Central memory CD8-positive, alpha-beta T cell (primary cell): ENCODE results near the gene MYO1C.
A peak's percentile ranks its signal among the peaks of the same experiment; 100 is the strongest.
"Not testable (repeated sequence)": the region's sequence is repeated elsewhere in the genome, so short reads cannot be mapped to it uniquely, and the experiment has no call there.

Source experiments
- ATAC-seq: fragments of 150-1000 bp; cut with Tn5 transposase; replicated peaks from 2 replicates; pipeline ENCODE4 v1.10.0; 2022; ENCODE audit warnings: mild to moderate bottlenecking, moderate FRiP score, moderate number of reproducible peaks; ENCODE audit not compliant: poor library complexity, severe bottlenecking; ENCODE audit errors: extremely low read depth
- DNase-seq, 2 donors: peaks; one replicate each; pipeline ENCODE4 v3.0.0; 2021; ENCODE audit warnings: low spot score in 2 of 2
- H3K27ac Mint-ChIP-seq: one replicate; pipeline ENCODE4 v1.8.0; 2022; ENCODE audit warnings: low read depth, mild to moderate bottlenecking, moderate library complexity, mixed read lengths
- H3K27me3 Mint-ChIP-seq: one replicate; pipeline ENCODE4 v1.8.0; 2022; ENCODE audit warnings: mixed read lengths
- H3K36me3 Mint-ChIP-seq: one replicate; pipeline ENCODE4 v1.8.0; 2022; ENCODE audit warnings: mild to moderate bottlenecking, moderate library complexity, mixed read lengths; ENCODE audit not compliant: insufficient read depth
- H3K4me1 Mint-ChIP-seq: one replicate; pipeline ENCODE4 v1.8.0; 2022; ENCODE audit warnings: mixed read lengths
- H3K4me3 Mint-ChIP-seq: one replicate; pipeline ENCODE4 v1.8.0; 2022; ENCODE audit warnings: mild to moderate bottlenecking, moderate library complexity, mixed read lengths
- H3K9me3 Mint-ChIP-seq: one replicate; pipeline ENCODE4 v1.8.0; 2022; ENCODE audit warnings: mixed read lengths

Gene MYO1C, protein sequence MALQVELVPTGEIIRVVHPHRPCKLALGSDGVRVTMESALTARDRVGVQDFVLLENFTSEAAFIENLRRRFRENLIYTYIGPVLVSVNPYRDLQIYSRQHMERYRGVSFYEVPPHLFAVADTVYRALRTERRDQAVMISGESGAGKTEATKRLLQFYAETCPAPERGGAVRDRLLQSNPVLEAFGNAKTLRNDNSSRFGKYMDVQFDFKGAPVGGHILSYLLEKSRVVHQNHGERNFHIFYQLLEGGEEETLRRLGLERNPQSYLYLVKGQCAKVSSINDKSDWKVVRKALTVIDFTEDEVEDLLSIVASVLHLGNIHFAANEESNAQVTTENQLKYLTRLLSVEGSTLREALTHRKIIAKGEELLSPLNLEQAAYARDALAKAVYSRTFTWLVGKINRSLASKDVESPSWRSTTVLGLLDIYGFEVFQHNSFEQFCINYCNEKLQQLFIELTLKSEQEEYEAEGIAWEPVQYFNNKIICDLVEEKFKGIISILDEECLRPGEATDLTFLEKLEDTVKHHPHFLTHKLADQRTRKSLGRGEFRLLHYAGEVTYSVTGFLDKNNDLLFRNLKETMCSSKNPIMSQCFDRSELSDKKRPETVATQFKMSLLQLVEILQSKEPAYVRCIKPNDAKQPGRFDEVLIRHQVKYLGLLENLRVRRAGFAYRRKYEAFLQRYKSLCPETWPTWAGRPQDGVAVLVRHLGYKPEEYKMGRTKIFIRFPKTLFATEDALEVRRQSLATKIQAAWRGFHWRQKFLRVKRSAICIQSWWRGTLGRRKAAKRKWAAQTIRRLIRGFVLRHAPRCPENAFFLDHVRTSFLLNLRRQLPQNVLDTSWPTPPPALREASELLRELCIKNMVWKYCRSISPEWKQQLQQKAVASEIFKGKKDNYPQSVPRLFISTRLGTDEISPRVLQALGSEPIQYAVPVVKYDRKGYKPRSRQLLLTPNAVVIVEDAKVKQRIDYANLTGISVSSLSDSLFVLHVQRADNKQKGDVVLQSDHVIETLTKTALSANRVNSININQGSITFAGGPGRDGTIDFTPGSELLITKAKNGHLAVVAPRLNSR

GRCh38 chr17:1492249-1493206, at the start of gene MYO1C:
Gene MYO1C (minus strand): TSS chr17:1492686. CDS start chr17:1492487, 199 bp downstream.
- Mint-ChIP-seq H3K4me1 (peaks cover 23% of the 10 kb centered on the region), H3K36me3 (peaks cover 28% of the 10 kb centered on the region), H3K27ac (peak within 1 kb of the TSS; percentile 65), H3K9me3 (no peaks in the 10 kb centered on the region), H3K4me3 (peak within 1 kb of the TSS; percentile 86), H3K27me3 (no peaks in the 10 kb centered on the region)
- no peak for DNase-seq
- ATAC-seq = no peak

DNA sequence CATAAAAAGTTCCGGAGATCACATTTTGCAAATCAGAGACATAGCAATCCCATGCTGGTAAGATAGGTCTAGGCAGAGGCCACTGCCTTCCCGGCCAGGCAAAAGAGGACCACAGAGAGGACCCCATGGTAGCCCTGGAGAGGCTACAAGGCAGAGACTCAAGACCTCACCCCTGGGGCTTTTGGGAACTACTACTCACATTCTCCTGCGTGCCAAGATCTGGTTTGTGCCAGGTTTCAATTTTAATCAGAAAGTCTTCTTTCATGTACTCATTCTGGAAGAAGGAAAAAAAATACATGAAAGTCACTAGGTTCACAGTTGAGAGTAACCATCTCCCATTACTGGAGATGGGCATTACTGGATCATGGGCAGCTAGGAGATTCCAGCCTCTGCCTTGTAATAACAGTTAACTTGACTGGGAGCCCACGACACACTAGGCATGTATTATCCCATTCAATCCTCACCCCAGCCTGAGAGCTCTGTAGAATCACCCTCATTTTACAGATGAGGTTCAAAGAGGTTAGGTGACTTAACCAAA, 49.0 kb upstream of the MYO1C start:
- Mint-ChIP-seq H3K4me3 (no peak overlapping the region), H3K27ac (no peak overlapping the region), H3K36me3 (peaks cover 40% of the 10 kb centered on the region), H3K27me3 (no peaks in the 10 kb centered on the region), H3K4me1 (no peaks in the 10 kb centered on the region), H3K9me3 (no peaks in the 10 kb centered on the region)
- ATAC-seq (no peak), DNase-seq (no peak)

DNA sequence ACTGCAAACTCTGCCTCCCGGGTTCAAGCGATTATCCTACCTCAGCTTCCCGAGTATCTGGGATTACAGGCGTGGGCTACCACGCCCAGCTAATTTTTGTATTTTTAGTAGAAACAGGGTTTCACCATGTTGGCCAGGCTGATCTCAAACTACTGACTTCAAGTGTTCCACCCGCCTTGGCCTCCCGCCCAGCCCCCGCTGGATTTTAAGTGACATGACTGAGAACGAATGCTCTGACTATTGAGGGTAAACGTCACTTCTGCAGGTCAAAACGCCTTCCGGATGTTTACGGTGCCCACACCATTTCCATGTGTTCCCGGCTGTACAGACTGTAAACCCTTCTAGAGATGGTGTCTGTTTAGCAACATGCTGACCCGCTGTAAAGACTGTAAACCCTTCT, 47.3 kb upstream of the MYO1C start:
- no peak overlapping the region for H3K4me3 Mint-ChIP-seq
- no peaks in the 10 kb centered on the region for H3K9me3 Mint-ChIP-seq
- no peak overlapping the region for H3K27ac Mint-ChIP-seq
- no peaks in the 10 kb centered on the region for H3K27me3 Mint-ChIP-seq
- no peaks in the 10 kb centered on the region for H3K4me1 Mint-ChIP-seq
- H3K36me3 Mint-ChIP-seq = peaks cover 39% of the 10 kb centered on the region
- ATAC-seq (no peak), DNase-seq (no peak)

DNA sequence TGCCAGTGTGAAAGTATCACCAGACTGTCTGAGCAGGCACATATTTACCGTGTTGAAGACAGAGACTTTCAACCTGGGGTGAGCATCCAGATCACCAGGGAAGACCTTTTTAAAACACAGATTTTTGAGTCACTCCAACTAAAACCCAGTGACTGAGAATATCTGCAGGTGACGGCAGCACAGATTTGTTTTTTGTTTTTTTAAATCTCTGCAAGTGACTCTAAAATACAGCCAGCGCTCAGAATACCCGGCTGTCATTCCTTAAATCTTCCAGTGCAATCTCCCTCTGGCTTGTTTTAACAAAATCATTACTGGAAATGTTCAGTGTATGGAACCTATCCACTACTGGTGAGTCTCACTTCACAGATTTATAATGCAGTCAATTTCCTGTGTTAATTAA, 43.3 kb upstream of the MYO1C start:
- H3K27ac Mint-ChIP-seq = no peak overlapping the region
- ATAC-seq (no peak), DNase-seq (no peak)
- no peaks in the 10 kb centered on the region for H3K9me3 Mint-ChIP-seq
- no peak overlapping the region for H3K4me3 Mint-ChIP-seq
- no peaks in the 10 kb centered on the region for H3K27me3 Mint-ChIP-seq
- H3K4me1 Mint-ChIP-seq = no peaks in the 10 kb centered on the region
- peaks cover 39% of the 10 kb centered on the region for H3K36me3 Mint-ChIP-seq

GRCh38 chr17:1533661-1534325, 41.3 kb upstream of the MYO1C start:
- no peaks in the 10 kb centered on the region for H3K27me3 Mint-ChIP-seq
- no peaks in the 10 kb centered on the region for H3K9me3 Mint-ChIP-seq
- H3K4me3 Mint-ChIP-seq = no peak overlapping the region
- H3K36me3 Mint-ChIP-seq = peaks cover 32% of the 10 kb centered on the region
- no peak overlapping the region for H3K27ac Mint-ChIP-seq
- no peaks in the 10 kb centered on the region for H3K4me1 Mint-ChIP-seq
- DNase-seq = no peak
- ATAC-seq = no peak

- Mint-ChIP-seq H3K27me3 (no peaks in the 10 kb centered on the region), H3K27ac (no peak overlapping the region), H3K4me1 (no peaks in the 10 kb centered on the region), H3K36me3 (peaks cover 32% of the 10 kb centered on the region), H3K9me3 (no peaks in the 10 kb centered on the region), H3K4me3 (no peak overlapping the region)
- no peak for DNase-seq
- peak; percentile 52 for ATAC-seq
Measured at GRCh38 chr17:1532836-1533602, 40.5 kb upstream of the MYO1C start.

- no peaks in the 10 kb centered on the region for H3K4me1 Mint-ChIP-seq
- H3K27me3 Mint-ChIP-seq = no peaks in the 10 kb centered on the region
- H3K4me3 Mint-ChIP-seq = no peak overlapping the region
- H3K9me3 Mint-ChIP-seq = no peaks in the 10 kb centered on the region
- no peak for DNase-seq
- peaks cover 24% of the 10 kb centered on the region for H3K36me3 Mint-ChIP-seq
- no peak overlapping the region for H3K27ac Mint-ChIP-seq
- ATAC-seq = no peak
Measured at GRCh38 chr17:1529863-1530262, 37.4 kb upstream of the MYO1C start.

DNA sequence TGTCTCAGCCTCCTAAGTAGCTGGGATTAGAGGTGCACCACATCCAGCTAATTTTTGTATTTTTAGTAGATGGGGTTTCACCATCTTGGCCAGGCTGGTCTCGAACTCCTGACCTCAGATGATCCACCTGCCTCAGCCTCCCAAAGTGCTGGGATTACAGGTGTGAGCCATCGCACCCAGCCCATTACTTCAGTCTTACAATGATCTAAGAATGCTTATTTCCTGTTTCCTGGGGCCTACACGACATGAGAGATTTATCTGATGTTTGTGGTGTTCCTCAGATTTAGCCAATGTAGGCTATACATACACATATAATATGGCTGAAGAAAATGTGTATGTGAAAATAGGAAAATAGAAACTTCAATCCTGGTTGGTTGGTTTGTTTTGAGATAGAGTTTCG, 34.4 kb upstream of the MYO1C start:
- DNase-seq, H3K4me1 Mint-ChIP-seq, H3K27me3 Mint-ChIP-seq, H3K9me3 Mint-ChIP-seq, H3K4me3 Mint-ChIP-seq, ATAC-seq: not testable (repeated sequence)
- Mint-ChIP-seq H3K27ac (peak overlapping the region; percentile 44), H3K36me3 (peaks cover 19% of the 10 kb centered on the region)

GRCh38 chr17:1522626-1523025, 30.1 kb upstream of the MYO1C start:
- Mint-ChIP-seq H3K27me3 (no peaks in the 10 kb centered on the region), H3K27ac (no peak overlapping the region), H3K4me3 (no peak overlapping the region), H3K36me3 (peaks cover 12% of the 10 kb centered on the region), H3K9me3 (no peaks in the 10 kb centered on the region), H3K4me1 (no peaks in the 10 kb centered on the region)
- ATAC-seq = no peak
- DNase-seq = no peak

DNA sequence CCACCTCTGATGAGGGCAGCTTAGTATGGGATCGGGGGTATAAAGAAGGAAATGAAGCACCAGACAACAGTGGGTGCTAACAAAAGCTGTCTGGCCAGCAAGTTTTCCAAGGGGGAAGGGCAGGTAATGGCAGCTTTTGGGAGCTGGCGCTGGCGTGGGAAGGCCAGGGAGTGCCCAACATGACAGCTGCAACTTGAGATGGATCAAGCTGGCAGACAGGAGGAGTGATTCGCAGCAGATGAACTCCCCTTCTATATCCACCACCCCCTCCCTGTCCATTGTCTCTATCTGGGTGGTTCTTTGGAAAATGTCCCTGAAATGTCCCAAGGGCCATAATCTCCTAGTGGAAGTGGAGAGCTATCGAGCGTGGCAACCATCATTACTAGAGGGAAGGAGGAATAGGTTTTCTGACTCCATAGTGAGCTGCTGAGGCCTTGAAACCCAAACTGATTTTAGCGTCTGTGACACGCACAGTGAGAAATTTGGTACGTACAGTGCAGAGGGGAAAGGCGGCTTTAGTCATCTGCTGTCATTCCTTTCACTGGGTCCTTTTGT, 28.7 kb upstream of the MYO1C start:
- H3K36me3 Mint-ChIP-seq = peaks cover 14% of the 10 kb centered on the region
- no peak overlapping the region for H3K27ac Mint-ChIP-seq
- no peak overlapping the region for H3K4me3 Mint-ChIP-seq

DNA sequence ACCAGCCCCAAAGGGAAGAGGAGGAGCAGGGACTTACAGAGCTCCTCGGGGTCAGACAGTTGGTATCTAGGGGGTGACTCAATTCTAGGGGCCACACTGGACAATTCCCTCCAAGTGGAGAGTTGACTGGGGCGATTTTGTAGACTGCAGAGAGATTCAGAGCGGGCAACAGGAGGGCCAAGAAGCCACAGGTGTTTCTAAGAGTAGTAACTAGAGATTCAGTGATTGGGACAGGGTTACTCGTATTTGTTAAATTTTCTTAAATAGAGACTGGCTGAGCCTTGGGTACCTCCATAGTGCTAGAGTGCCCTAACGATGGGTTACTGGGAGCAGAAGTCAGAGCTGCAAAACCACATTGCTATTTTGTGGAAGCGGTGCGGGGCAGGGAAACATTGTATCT, 27.2 kb upstream of the MYO1C start:
- DNase-seq (no peak), ATAC-seq (no peak)
- Mint-ChIP-seq H3K36me3 (peaks cover 18% of the 10 kb centered on the region), H3K4me1 (peaks cover 11% of the 10 kb centered on the region), H3K27me3 (no peaks in the 10 kb centered on the region), H3K27ac (no peak overlapping the region), H3K9me3 (no peaks in the 10 kb centered on the region), H3K4me3 (no peak overlapping the region)

More for the DNA sequence above, 28.7 kb upstream of the MYO1C start:
- Mint-ChIP-seq H3K4me1 (no peaks in the 10 kb centered on the region), H3K27me3 (no peaks in the 10 kb centered on the region), H3K9me3 (no peaks in the 10 kb centered on the region)
- ATAC-seq = no peak
- DNase-seq = no peak
